Liver (tissue), 9 donors: ENCODE data around the gene TACR2. TPM values are rescaled to one million over a fixed set of nuclear protein-coding genes. Genes with fewer than 3 reads are reported as not detected.

ENCODE experiments used
- DNase-seq: peaks from one replicate; pipeline ENCODE4 v3.0.0-alpha.2; 2017; ENCODE audit warnings: low spot score
- H3K27ac ChIP-seq, 2 donors: one replicate each; pipeline ENCODE4 v1.7.0; 2013; ENCODE audit warnings: inconsistent platforms in 2 of 2, low read length in 2 of 2, control low read depth in 1 of 2, low read depth in 1 of 2, mild to moderate bottlenecking in 1 of 2
- H3K27me3 ChIP-seq, 4 donors: one replicate each; pipeline versions ENCODE4 v1.6.1 to v1.7.0; 2013; ENCODE audit warnings: low read length in 3 of 4, inconsistent platforms in 1 of 4, mild to moderate bottlenecking in 1 of 4, moderate library complexity in 1 of 4; ENCODE audit not compliant: control insufficient read depth in 4 of 4, insufficient read depth in 4 of 4
- H3K36me3 ChIP-seq, 4 donors: one replicate each; pipeline versions ENCODE4 v1.6.1 to v1.7.0; 2013; ENCODE audit warnings: low read length in 3 of 4, mild to moderate bottlenecking in 3 of 4, low read depth in 1 of 4, moderate library complexity in 1 of 4; ENCODE audit not compliant: control insufficient read depth in 4 of 4, insufficient read depth in 3 of 4
- H3K4me1 ChIP-seq, 4 donors: one replicate each; pipeline versions ENCODE4 v1.6.1 to v1.7.0; 2013; ENCODE audit warnings: low read length in 3 of 4, mild to moderate bottlenecking in 3 of 4, moderate library complexity in 1 of 4; ENCODE audit not compliant: control insufficient read depth in 4 of 4, insufficient read depth in 4 of 4
- H3K4me3 ChIP-seq, 3 donors: one replicate each; pipeline versions ENCODE4 v1.6.1 to v1.7.0; 2013; ENCODE audit warnings: low read length in 3 of 3, control low read depth in 1 of 3, low read depth in 1 of 3, mild to moderate bottlenecking in 1 of 3
- H3K9ac ChIP-seq, 2 donors: one replicate each; pipeline ENCODE4 v1.7.0; 2013; ENCODE audit warnings: low read length in 2 of 2, mild to moderate bottlenecking in 2 of 2, moderate library complexity in 2 of 2, control low read depth in 1 of 2, low read depth in 1 of 2
- H3K9me3 ChIP-seq, 4 donors: one replicate each; pipeline versions ENCODE4 v1.6.1 to v1.7.0; 2013; ENCODE audit warnings: low read length in 3 of 4; ENCODE audit not compliant: control insufficient read depth in 4 of 4
- EGR1 ChIP-seq, 2 donors: IDR thresholded peaks; 2 replicates each; pipeline ENCODE4 v1.6.1; 2016 to 2018; ENCODE audit warnings: antibody characterized with exemption in 2 of 2, low read depth in 2 of 2
- FOXA1 ChIP-seq: IDR thresholded peaks from 2 replicates; pipeline ENCODE4 v1.6.1; 2016; ENCODE audit warnings: antibody characterized with exemption
- FOXA2 ChIP-seq: IDR thresholded peaks from 2 replicates; pipeline ENCODE4 v1.6.1; 2016; ENCODE audit warnings: antibody characterized with exemption
- GABPA ChIP-seq, 2 donors: IDR thresholded peaks in 1 of 2; conservative IDR thresholded peaks in 1 of 2; 2 replicates each; pipeline ENCODE4 v1.6.1; 2016; ENCODE audit warnings: antibody characterized with exemption in 2 of 2, mild to moderate bottlenecking in 1 of 2, moderate library complexity in 1 of 2
- HNF4A ChIP-seq, 2 donors: conservative IDR thresholded peaks; 2 replicates each; pipeline ENCODE4 v1.6.1; 2016; ENCODE audit warnings: antibody characterized with exemption in 2 of 2, mild to moderate bottlenecking in 2 of 2
- HNF4G ChIP-seq: IDR thresholded peaks from 2 replicates; pipeline ENCODE4 v1.6.1; 2016; ENCODE audit warnings: antibody characterized with exemption
- JUND ChIP-seq, 2 donors: IDR thresholded peaks; 2 replicates each; pipeline ENCODE4 v1.6.1; 2016; ENCODE audit warnings: antibody characterized with exemption in 2 of 2
- NR2F2 ChIP-seq: IDR thresholded peaks from 2 replicates; pipeline ENCODE4 v1.6.1; 2016; ENCODE audit warnings: antibody characterized with exemption
- RAD21 ChIP-seq, 2 donors: IDR thresholded peaks; 2 replicates each; pipeline ENCODE4 v1.6.1; 2016; ENCODE audit warnings: antibody characterized with exemption in 2 of 2, mild to moderate bottlenecking in 2 of 2
- RXRA ChIP-seq, 2 donors: IDR thresholded peaks; 2 replicates each; pipeline ENCODE4 v1.6.1; 2017 to 2018; ENCODE audit warnings: antibody characterized with exemption in 2 of 2, mild to moderate bottlenecking in 1 of 2
- SP1 ChIP-seq: IDR thresholded peaks from 2 replicates; pipeline ENCODE4 v1.6.1; 2018; ENCODE audit warnings: antibody characterized with exemption, mild to moderate bottlenecking
- TAF1 ChIP-seq: conservative IDR thresholded peaks from 2 replicates; pipeline ENCODE4 v1.6.1; 2016; ENCODE audit warnings: antibody characterized with exemption, mild to moderate bottlenecking
- YY1 ChIP-seq: IDR thresholded peaks from 2 replicates; pipeline ENCODE4 v1.6.1; 2016; ENCODE audit warnings: antibody characterized with exemption, mild to moderate bottlenecking
- WGBS: extraction: QIAGEN DNeasy Blood & Tissue Kit; methylation state at CpG from one replicate; pipeline ENCODE4 v1.1.7; 2013; 5-methylcytosine and 5-hydroxymethylcytosine counted together
- polyA plus RNA-seq, 2 donors: library from polyadenylated mRNA; stranded (reverse) in 1 of 2; unstranded in 1 of 2; fragments of 200-250 nt in 1 of 2; fragments of >200 nt in 1 of 2; fragmentation: Nextera tagmentation in 1 of 2; extraction: Ambion mirVana in 1 of 2; gene quantifications; one replicate each; pipeline versions ENCODE4 v1.2.1 to v1.2.3, GENCODE V29; 2013 to 2015
- total RNA-seq, 2 donors: library from RNA; depleted of rRNA; stranded (reverse); fragments of >200 nt; gene quantifications; one replicate each; pipeline ENCODE4 v1.2.3, GENCODE V29; 2014
- TF ChIP-seq, protein P1 (sequence below): IDR thresholded peaks from 2 replicates; pipeline ENCODE4 v1.6.1; 2016; ENCODE audit warnings: antibody characterized with exemption
- TF ChIP-seq, protein P2 (sequence below): IDR thresholded peaks from 2 replicates; pipeline ENCODE4 v1.6.1; 2016; ENCODE audit warnings: antibody characterized with exemption, mild to moderate bottlenecking
- TF ChIP-seq, protein P3 (sequence below): IDR thresholded peaks from 2 replicates; pipeline ENCODE4 v1.6.1; 2016; ENCODE audit warnings: antibody characterized with exemption
- TF ChIP-seq, protein P4 (sequence below): IDR thresholded peaks from 2 replicates; pipeline ENCODE4 v1.6.1; 2016; ENCODE audit warnings: antibody characterized with exemption
- donor health status: healthy.
- donor health status: healthy.
- donor health status: healthy.
- donor health status: healthy.
- donor health status: healthy.

The TACR2 gene
- total and polyA plus RNA-seq, 4 donors: 0.08 to 0.18 (median 0.12) TPM; not detected in 1

DNA sequence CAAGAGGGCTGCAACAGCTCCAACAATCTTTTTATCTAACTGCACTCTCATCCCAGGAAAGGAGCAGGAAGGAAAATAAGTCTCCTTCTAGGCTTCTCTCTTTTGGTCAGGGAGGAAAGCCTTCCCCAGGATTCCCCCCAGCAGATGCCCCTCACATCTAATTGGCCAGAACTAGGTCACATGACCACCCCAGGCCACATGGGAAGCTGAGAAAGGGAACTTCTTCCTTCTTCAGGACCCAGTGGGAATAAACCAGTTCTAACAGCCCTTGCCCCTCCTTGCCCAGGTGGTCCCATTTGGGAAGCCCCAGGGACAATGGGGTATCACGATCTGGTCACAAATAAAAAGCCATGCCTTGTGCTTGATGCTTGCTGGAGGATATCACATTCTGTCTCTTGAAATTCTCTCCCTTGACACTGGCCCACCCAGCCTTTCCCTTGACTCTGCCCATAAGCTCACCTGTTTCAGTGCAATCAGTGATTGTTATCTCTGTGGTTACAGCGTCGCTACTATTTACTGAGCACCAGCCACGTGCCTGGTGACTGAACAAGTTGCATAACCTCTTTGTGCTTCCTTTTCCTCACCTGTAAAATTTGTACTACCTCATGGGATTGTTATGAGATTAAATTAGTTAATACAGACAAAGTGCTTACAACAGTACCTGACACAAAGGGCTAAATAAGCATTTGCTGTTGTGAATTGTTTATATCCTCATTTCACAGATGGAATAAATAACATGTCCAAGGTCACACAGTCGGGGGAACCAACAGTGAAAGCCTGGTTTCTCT lies 9.0 kb upstream of the TACR2 start:
- TF ChIP-seq, protein P1, sequence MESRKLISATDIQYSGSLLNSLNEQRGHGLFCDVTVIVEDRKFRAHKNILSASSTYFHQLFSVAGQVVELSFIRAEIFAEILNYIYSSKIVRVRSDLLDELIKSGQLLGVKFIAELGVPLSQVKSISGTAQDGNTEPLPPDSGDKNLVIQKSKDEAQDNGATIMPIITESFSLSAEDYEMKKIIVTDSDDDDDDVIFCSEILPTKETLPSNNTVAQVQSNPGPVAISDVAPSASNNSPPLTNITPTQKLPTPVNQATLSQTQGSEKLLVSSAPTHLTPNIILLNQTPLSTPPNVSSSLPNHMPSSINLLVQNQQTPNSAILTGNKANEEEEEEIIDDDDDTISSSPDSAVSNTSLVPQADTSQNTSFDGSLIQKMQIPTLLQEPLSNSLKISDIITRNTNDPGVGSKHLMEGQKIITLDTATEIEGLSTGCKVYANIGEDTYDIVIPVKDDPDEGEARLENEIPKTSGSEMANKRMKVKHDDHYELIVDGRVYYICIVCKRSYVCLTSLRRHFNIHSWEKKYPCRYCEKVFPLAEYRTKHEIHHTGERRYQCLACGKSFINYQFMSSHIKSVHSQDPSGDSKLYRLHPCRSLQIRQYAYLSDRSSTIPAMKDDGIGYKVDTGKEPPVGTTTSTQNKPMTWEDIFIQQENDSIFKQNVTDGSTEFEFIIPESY: no peak
- TF ChIP-seq NR2F2: no peak
- TF ChIP-seq, protein P2, sequence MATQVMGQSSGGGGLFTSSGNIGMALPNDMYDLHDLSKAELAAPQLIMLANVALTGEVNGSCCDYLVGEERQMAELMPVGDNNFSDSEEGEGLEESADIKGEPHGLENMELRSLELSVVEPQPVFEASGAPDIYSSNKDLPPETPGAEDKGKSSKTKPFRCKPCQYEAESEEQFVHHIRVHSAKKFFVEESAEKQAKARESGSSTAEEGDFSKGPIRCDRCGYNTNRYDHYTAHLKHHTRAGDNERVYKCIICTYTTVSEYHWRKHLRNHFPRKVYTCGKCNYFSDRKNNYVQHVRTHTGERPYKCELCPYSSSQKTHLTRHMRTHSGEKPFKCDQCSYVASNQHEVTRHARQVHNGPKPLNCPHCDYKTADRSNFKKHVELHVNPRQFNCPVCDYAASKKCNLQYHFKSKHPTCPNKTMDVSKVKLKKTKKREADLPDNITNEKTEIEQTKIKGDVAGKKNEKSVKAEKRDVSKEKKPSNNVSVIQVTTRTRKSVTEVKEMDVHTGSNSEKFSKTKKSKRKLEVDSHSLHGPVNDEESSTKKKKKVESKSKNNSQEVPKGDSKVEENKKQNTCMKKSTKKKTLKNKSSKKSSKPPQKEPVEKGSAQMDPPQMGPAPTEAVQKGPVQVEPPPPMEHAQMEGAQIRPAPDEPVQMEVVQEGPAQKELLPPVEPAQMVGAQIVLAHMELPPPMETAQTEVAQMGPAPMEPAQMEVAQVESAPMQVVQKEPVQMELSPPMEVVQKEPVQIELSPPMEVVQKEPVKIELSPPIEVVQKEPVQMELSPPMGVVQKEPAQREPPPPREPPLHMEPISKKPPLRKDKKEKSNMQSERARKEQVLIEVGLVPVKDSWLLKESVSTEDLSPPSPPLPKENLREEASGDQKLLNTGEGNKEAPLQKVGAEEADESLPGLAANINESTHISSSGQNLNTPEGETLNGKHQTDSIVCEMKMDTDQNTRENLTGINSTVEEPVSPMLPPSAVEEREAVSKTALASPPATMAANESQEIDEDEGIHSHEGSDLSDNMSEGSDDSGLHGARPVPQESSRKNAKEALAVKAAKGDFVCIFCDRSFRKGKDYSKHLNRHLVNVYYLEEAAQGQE: no peak
- peak; percentile 85 for TF ChIP-seq FOXA2
- TF ChIP-seq, protein P3, sequence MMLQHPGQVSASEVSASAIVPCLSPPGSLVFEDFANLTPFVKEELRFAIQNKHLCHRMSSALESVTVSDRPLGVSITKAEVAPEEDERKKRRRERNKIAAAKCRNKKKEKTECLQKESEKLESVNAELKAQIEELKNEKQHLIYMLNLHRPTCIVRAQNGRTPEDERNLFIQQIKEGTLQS: peak; percentile 7
- TF ChIP-seq RAD21 (IDR thresholded peaks at IDR 0.05): no peak
- no peak for TF ChIP-seq HNF4G
- TF ChIP-seq GABPA (IDR thresholded peaks at IDR 0.05 in 1 of 2, conservative IDR thresholded peaks at IDR 0.05 in 1 of 2): no peak
- peak; percentile 26 for TF ChIP-seq SP1
- TF ChIP-seq RXRA (IDR thresholded peaks at IDR 0.05): peak in 1 of 2 donors; percentile 29
- Histone ChIP-seq H3K9me3 (no peaks in the 10 kb centered on the region), H3K4me1 (peaks cover 0 to 5% (median 3%) of the 10 kb centered on the region in 4 donors), H3K9ac (no peak overlapping the region), H3K36me3 (no peaks in the 10 kb centered on the region), H3K27me3 (no peaks in the 10 kb centered on the region), H3K27ac (no peak overlapping the region), H3K4me3 (no peak overlapping the region)
- WGBS: 40% methylated on average over 5 of the region's 5 CpGs
- DNase-seq: no peak

DNA sequence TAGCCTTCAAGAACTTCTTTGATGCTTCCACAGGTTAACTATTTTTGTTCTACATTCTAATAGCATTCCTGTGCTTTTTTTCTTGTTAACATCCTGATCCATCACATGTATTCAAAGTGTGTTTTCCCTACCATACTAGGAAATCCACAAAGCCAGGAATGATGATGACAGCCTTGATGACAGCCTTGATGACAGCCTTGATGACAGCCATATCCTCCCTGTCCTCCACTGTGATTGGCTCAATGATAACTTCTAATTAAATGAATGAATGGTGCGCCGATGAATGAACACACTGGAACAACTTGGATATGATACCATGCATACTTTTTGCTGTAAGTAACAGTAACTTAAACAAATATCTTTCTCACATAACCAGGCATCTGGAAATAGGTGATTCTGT lies 8.3 kb upstream of the TACR2 start:
- Histone ChIP-seq H3K9me3 (no peaks in the 10 kb centered on the region), H3K27ac (no peak overlapping the region), H3K4me1 (peaks cover 0 to 5% (median 3%) of the 10 kb centered on the region in 4 donors), H3K9ac (no peak overlapping the region), H3K36me3 (no peaks in the 10 kb centered on the region), H3K4me3 (no peak overlapping the region), H3K27me3 (no peaks in the 10 kb centered on the region)
- 98% methylated on average over 2 of the region's 2 CpGs for WGBS
- DNase-seq: no peak
- TF ChIP-seq, protein P4, sequence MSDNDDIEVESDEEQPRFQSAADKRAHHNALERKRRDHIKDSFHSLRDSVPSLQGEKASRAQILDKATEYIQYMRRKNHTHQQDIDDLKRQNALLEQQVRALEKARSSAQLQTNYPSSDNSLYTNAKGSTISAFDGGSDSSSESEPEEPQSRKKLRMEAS: no peak
- TF ChIP-seq, protein P3: no peak
- no peak for TF ChIP-seq EGR1 (IDR thresholded peaks at IDR 0.05; ENCODE audit: low read depth in 2 of 2)
- TF ChIP-seq HNF4G: no peak
- no peak for TF ChIP-seq JUND (IDR thresholded peaks at IDR 0.05)
- TF ChIP-seq FOXA1: no peak
- TF ChIP-seq, protein P2: no peak
- no peak for TF ChIP-seq SP1
- TF ChIP-seq RAD21 (IDR thresholded peaks at IDR 0.05): no peak
- TF ChIP-seq TAF1: no peak
- TF ChIP-seq GABPA (IDR thresholded peaks at IDR 0.05 in 1 of 2, conservative IDR thresholded peaks at IDR 0.05 in 1 of 2): no peak
- TF ChIP-seq YY1: no peak
- TF ChIP-seq, protein P1: no peak
- TF ChIP-seq HNF4A (conservative IDR thresholded peaks at IDR 0.05): no peak
- TF ChIP-seq FOXA2: no peak
